Memory B cell (primary cell): Measurements from ENCODE around the gene NPAS2.
A peak's percentile ranks its signal among the peaks of the same experiment; 100 is the strongest.

Experiments used
- ATAC-seq: fragments of 150-1000 bp; cut with Tn5 transposase; 2 replicates; pipeline ENCODE4 v1.10.0; 2021; ENCODE audit warnings: low read depth, mild to moderate bottlenecking, moderate library complexity
- DNase-seq, 2 donors: peaks; one replicate each; pipeline ENCODE4 v3.0.0; 2022; ENCODE audit warnings: low spot score in 2 of 2
- H3K27ac Mint-ChIP-seq: one replicate; pipeline ENCODE4 v1.8.0; 2022; ENCODE audit warnings: mild to moderate bottlenecking, moderate library complexity, mixed read lengths
- H3K27me3 Mint-ChIP-seq: one replicate; pipeline ENCODE4 v1.8.0; 2022; ENCODE audit warnings: mixed read lengths
- H3K36me3 Mint-ChIP-seq: one replicate; pipeline ENCODE4 v1.8.0; 2022; ENCODE audit warnings: mild to moderate bottlenecking, mixed read lengths
- H3K4me1 Mint-ChIP-seq: one replicate; pipeline ENCODE4 v1.8.0; 2022; ENCODE audit warnings: mixed read lengths
- H3K4me3 Mint-ChIP-seq: one replicate; pipeline ENCODE4 v1.8.0; 2022; ENCODE audit warnings: mild to moderate bottlenecking, moderate library complexity, mixed read lengths
- H3K9me3 Mint-ChIP-seq: one replicate; pipeline ENCODE4 v1.8.0; 2022; ENCODE audit warnings: mixed read lengths

Gene NPAS2

DNA sequence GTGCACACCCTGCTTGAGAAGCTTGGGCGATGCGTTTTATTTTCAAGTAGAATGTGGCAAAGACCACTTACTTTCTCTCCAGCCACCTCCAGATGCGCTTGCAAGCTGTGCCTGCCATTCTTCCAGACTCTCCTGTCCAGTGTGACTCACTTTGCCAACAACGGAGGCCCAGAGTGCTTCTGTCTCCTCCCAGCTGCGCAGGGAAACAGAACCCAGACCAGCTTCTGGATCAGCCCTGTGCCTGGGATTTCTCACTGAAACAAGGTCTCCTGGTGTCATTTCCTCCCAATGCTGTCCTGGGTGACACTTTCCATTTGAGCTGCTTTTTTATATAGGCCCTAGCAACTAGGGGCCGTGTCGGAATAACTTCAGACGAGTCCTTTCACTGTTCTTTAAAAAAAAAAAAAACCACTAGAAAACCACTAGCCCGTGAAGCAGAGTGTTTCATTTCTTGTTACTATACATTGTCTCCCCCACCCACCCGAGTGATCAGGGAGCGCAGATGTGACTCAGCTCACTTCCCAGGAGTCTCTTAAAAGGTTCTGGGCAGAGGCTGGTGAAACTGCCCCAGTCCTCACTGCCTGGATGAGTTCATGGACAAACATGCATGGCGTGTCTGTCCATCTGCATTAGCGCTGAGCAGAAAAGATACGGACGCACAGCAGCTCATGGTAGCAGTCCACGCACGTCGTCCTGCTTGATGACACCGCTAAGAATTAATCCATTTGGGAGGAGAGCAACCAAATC, 156.9 kb downstream of the NPAS2 start:
- H3K27me3 Mint-ChIP-seq, result peaks cover 3% of the 10 kb centered on the region
- ATAC-seq (peak; percentile 91), DNase-seq (peak in 1 of 2 donors; percentile 25)
- H3K36me3 Mint-ChIP-seq, result no peaks in the 10 kb centered on the region
- H3K4me3 Mint-ChIP-seq, result peak overlapping the region; percentile 68
- no peak overlapping the region for H3K27ac Mint-ChIP-seq
- H3K9me3 Mint-ChIP-seq, result no peaks in the 10 kb centered on the region
- H3K4me1 Mint-ChIP-seq, result peaks cover 24% of the 10 kb centered on the region

DNA sequence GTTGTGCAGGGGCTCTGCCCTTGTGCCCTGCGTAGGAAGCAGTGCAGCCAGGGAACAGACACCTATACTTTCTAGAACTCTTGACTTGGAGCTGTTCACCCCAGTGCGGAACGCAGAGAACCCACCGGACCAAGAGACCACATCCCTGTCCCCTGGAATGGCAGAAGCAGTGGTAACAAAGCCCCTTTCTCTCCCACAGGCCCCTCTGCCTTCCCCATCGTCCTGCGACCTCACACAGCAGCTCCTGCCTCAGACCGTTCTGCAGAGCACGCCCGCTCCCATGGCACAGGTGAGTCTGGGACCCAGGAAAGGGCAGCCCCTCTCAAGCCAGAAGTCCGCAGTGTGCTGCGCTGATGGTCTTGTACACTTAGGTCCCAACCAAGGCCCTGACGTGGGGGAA, 157.6 kb downstream of the NPAS2 start:
- H3K4me1 Mint-ChIP-seq, result peaks cover 24% of the 10 kb centered on the region
- no peak overlapping the region for H3K27ac Mint-ChIP-seq
- ATAC-seq (no peak), DNase-seq (no peak)
- H3K9me3 Mint-ChIP-seq, result no peaks in the 10 kb centered on the region
- H3K27me3 Mint-ChIP-seq, result peaks cover 3% of the 10 kb centered on the region
- H3K36me3 Mint-ChIP-seq, result no peaks in the 10 kb centered on the region
- H3K4me3 Mint-ChIP-seq, result peak overlapping the region; percentile 16

DNA sequence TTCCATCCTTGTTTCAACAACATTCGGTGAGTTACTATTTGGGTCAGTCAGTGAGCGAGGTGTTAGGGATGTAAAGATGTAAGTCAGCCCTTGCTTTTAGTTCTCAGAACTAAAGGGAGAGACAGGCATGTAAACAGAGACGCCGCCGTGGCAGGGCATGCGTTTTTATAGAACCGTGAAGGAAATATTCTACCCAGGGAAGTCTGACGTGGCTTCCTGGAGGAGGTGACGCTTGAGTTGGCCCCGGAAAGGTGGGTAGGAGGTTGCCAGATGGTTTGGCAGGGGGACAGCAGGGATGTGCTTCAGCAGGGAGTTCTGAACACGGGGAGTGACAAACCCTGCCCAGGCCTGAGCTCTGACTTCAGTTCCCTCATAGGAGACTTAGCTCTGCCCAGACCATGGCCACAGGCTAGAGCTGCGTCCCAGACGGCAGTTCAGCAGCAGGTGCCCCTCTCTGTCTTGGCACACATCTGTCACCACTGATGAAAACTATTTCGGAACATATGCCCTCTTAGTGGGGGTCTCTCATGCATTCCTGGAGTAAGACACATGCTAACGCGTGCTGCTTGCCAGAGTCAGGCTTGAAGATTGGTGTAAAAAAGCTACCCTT, 158.7 kb downstream of the NPAS2 start:
- DNase-seq (no peak), ATAC-seq (peak; percentile 20)
- Mint-ChIP-seq H3K4me3 (peak overlapping the region; percentile 49), H3K27ac (no peak overlapping the region), H3K27me3 (peaks cover 3% of the 10 kb centered on the region), H3K4me1 (peaks cover 24% of the 10 kb centered on the region), H3K36me3 (no peaks in the 10 kb centered on the region), H3K9me3 (no peaks in the 10 kb centered on the region)

- H3K27ac Mint-ChIP-seq, result no peak overlapping the region
- H3K27me3 Mint-ChIP-seq, result peaks cover 2% of the 10 kb centered on the region
Measured at GRCh38 chr2:100980046-100980445, 160.1 kb downstream of the NPAS2 start.

GRCh38 chr2:100981011-100981410, 161.1 kb downstream of the NPAS2 start:
- Mint-ChIP-seq H3K4me1 (peaks cover 29% of the 10 kb centered on the region), H3K27me3 (peaks cover 4% of the 10 kb centered on the region), H3K9me3 (no peaks in the 10 kb centered on the region), H3K27ac (no peak overlapping the region), H3K4me3 (no peak overlapping the region), H3K36me3 (no peaks in the 10 kb centered on the region)
- DNase-seq, result no peak
- no peak for ATAC-seq

More at GRCh38 chr2:100980046-100980445, 160.1 kb downstream of the NPAS2 start:
- no peak for DNase-seq
- H3K4me1 Mint-ChIP-seq, result peaks cover 27% of the 10 kb centered on the region
- ATAC-seq, result no peak
- H3K36me3 Mint-ChIP-seq, result no peaks in the 10 kb centered on the region
- no peaks in the 10 kb centered on the region for H3K9me3 Mint-ChIP-seq
- no peak overlapping the region for H3K4me3 Mint-ChIP-seq

DNA sequence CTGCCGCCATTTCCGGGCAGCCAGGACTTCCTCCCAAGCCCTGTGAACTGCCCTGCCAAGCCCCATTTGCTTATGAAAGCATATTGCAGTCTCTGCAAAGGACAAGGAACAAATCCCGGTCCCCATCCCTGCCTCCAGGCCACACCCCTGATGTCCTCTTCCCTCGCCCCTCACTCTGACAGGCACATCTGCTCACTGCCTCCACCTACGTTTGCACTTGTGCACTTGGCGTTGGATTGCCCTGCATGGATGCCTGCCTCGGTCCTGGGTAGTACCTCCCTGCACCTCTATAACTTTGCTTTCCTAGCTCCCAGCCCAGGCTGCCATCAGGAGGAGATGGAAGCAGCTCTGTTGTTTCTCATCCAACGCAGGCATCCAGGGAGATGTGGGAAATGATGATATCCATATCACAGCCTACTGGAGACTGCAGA, 162.5 kb downstream of the NPAS2 start:
- no peak for ATAC-seq

DNA sequence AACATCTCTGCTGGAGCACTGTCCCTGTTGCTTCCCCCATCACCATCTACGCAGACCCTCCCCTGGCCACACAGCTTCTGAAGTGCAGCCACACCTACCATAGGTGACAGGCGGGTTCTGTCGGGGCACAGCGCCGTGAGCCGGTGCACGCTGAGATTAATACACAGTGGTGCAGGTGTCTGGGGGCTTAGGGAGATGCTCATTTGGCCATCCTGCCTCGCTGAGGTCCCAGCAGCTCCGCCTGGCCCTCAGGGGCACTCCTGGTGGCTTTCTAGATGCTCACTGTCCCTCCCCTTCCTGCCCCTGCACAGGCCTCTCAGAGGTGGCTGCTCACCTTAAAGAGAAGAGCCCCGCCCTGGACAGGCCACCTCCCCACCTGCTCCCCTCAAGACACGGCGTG, 163.3 kb downstream of the NPAS2 start:
- ATAC-seq (no peak), DNase-seq (no peak)
- no peaks in the 10 kb centered on the region for H3K9me3 Mint-ChIP-seq
- no peak overlapping the region for H3K27ac Mint-ChIP-seq
- no peaks in the 10 kb centered on the region for H3K36me3 Mint-ChIP-seq
- H3K4me1 Mint-ChIP-seq, result peaks cover 11% of the 10 kb centered on the region
- H3K27me3 Mint-ChIP-seq, result peaks cover 4% of the 10 kb centered on the region
- no peak overlapping the region for H3K4me3 Mint-ChIP-seq

More for the DNA sequence above, 162.5 kb downstream of the NPAS2 start:
- Mint-ChIP-seq H3K9me3 (no peaks in the 10 kb centered on the region), H3K4me1 (peaks cover 18% of the 10 kb centered on the region), H3K27me3 (peaks cover 4% of the 10 kb centered on the region), H3K27ac (no peak overlapping the region), H3K4me3 (no peak overlapping the region), H3K36me3 (no peaks in the 10 kb centered on the region)
- DNase-seq, result no peak

DNA sequence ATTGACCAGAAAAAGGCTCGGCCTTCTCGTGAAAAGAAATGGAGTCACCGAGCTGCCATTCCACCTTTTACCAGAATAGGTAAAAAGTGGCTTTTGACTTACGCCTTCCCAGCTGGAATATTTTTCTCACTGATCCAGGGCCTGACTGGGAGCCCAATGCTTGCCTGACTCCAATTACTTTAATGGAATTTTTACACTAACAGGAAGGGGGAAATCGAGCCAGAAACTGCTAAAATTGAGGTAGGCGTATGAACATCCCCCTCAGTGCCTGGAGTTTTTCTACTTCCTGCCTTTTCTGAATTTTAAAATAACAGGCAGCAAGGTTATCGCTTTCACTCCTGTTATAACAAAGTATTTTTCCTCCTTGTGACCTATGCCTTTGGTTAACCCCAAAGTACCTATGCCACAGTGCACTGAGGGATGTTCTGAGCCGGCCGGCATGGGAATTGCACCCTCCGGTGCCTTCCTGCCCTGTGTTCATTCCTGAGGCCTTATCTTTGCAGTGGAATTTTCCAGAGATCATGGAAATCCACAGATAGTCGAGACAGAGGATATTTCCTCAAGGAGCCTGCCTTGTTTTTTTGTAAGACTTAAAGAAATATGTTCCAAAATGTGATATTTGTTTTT, 163.9 kb downstream of the NPAS2 start:
- no peak for ATAC-seq
- DNase-seq, result no peak
- Mint-ChIP-seq H3K9me3 (no peaks in the 10 kb centered on the region), H3K4me3 (no peak overlapping the region), H3K4me1 (peaks cover 5% of the 10 kb centered on the region), H3K27me3 (peaks cover 4% of the 10 kb centered on the region), H3K36me3 (no peaks in the 10 kb centered on the region), H3K27ac (no peak overlapping the region)

GRCh38 chr2:100984892-100985307, 165.0 kb downstream of the NPAS2 start:
- no peaks in the 10 kb centered on the region for H3K36me3 Mint-ChIP-seq
- peaks cover 4% of the 10 kb centered on the region for H3K4me1 Mint-ChIP-seq
- no peak overlapping the region for H3K4me3 Mint-ChIP-seq
- no peaks in the 10 kb centered on the region for H3K9me3 Mint-ChIP-seq
- peak; percentile 87 for ATAC-seq
- DNase-seq, result peak; percentile 72 to 76
- peaks cover 4% of the 10 kb centered on the region for H3K27me3 Mint-ChIP-seq
- no peak overlapping the region for H3K27ac Mint-ChIP-seq

DNA sequence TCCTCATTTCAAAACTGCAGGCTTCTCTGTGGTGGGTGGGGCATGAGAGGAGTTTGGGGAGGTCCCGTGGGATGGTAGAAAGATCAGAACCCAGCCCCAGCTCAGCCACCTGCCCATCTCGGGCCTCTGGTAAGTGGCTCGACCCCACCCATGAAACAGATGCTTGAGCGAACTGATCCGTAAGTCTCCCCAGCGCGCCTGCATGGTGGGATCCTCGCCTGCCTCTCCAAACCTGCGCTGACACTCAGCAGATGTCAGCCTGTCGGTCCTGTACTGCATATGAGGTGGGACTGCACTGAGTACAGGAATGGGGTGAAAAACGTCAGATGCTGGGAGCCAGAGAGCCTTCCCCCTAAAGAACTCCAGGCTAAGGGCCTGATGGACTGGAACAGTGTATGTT, 166.2 kb downstream of the NPAS2 start:
- no peak for ATAC-seq
- peaks cover 4% of the 10 kb centered on the region for H3K27me3 Mint-ChIP-seq
- peaks cover 4% of the 10 kb centered on the region for H3K4me1 Mint-ChIP-seq
- no peak for DNase-seq
- no peaks in the 10 kb centered on the region for H3K9me3 Mint-ChIP-seq
- no peak overlapping the region for H3K27ac Mint-ChIP-seq
- no peak overlapping the region for H3K4me3 Mint-ChIP-seq
- no peaks in the 10 kb centered on the region for H3K36me3 Mint-ChIP-seq

- Mint-ChIP-seq H3K27ac (no peak overlapping the region), H3K36me3 (no peaks in the 10 kb centered on the region), H3K9me3 (no peaks in the 10 kb centered on the region), H3K4me1 (peaks cover 8% of the 10 kb centered on the region), H3K4me3 (no peak overlapping the region), H3K27me3 (peaks cover 4% of the 10 kb centered on the region)
- no peak for DNase-seq
- no peak for ATAC-seq
Measured at GRCh38 chr2:100987536-100987935, 167.6 kb downstream of the NPAS2 start.

DNA sequence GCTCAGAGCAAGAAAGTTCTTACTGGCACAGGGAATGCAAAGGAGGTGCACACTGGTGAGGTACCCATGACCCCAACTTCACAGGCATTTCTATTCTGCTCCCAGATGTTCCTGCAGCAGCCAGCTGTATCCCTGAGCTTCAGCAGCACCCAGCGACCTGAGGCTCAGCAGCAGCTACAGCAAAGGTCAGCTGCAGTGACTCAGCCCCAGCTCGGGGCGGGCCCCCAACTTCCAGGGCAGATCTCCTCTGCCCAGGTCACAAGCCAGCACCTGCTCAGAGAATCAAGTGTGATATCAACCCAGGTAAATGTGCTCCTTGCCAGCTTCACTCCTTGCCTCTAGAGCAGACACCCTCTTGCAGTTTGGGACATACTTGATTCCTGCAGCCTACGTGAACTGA, 168.0 kb downstream of the NPAS2 start:
- no peak for ATAC-seq
- no peak for DNase-seq
- H3K9me3 Mint-ChIP-seq, result no peaks in the 10 kb centered on the region

GRCh38 chr2:100988630-100989417, 168.9 kb downstream of the NPAS2 start:
- DNase-seq (no peak), ATAC-seq (no peak)
- no peak overlapping the region for H3K4me3 Mint-ChIP-seq
- H3K9me3 Mint-ChIP-seq, result no peaks in the 10 kb centered on the region
- peaks cover 4% of the 10 kb centered on the region for H3K27me3 Mint-ChIP-seq
- H3K4me1 Mint-ChIP-seq, result peaks cover 10% of the 10 kb centered on the region
- no peaks in the 10 kb centered on the region for H3K36me3 Mint-ChIP-seq
- no peak overlapping the region for H3K27ac Mint-ChIP-seq

More for the DNA sequence above, 168.0 kb downstream of the NPAS2 start:
- H3K4me3 Mint-ChIP-seq, result no peak overlapping the region
- H3K36me3 Mint-ChIP-seq, result no peaks in the 10 kb centered on the region
- peaks cover 4% of the 10 kb centered on the region for H3K27me3 Mint-ChIP-seq
- no peak overlapping the region for H3K27ac Mint-ChIP-seq
- peaks cover 10% of the 10 kb centered on the region for H3K4me1 Mint-ChIP-seq

- Mint-ChIP-seq H3K36me3 (no peaks in the 10 kb centered on the region), H3K4me3 (no peak overlapping the region), H3K9me3 (no peaks in the 10 kb centered on the region), H3K4me1 (peaks cover 10% of the 10 kb centered on the region), H3K27me3 (peaks cover 4% of the 10 kb centered on the region), H3K27ac (no peak overlapping the region)
- DNase-seq (no peak), ATAC-seq (no peak)
Measured at GRCh38 chr2:100989666-100990065, 169.7 kb downstream of the NPAS2 start.
